GM12891 (cell line): Measurements from ENCODE around the gene SNRNP70.

Experiments used
- PAX5 ChIP-seq: IDR thresholded peaks from 2 replicates; pipeline ENCODE4 v1.6.1; 2011; ENCODE audit warnings: low read length, moderate library complexity, mild to moderate bottlenecking; ENCODE audit not compliant: insufficient read depth, severe bottlenecking
- POLR2A ChIP-seq: IDR thresholded peaks from 2 replicates; pipeline ENCODE4 v1.6.1; 2011; ENCODE audit warnings: low read depth, low read length, control low read depth
- POLR2AphosphoS5 ChIP-seq: IDR thresholded peaks from 2 replicates; pipeline ENCODE4 v1.6.1; 2011; ENCODE audit warnings: low read depth, low read length, control low read depth
- POU2F2 ChIP-seq: IDR thresholded peaks from 2 replicates; pipeline ENCODE4 v1.6.1; 2011; ENCODE audit warnings: low read depth, mild to moderate bottlenecking, control low read depth, low read length, moderate library complexity
- SPI1 ChIP-seq: IDR thresholded peaks from 2 replicates; pipeline ENCODE4 v1.6.1; 2011; ENCODE audit warnings: low read depth, low read length, control low read depth
- TAF1 ChIP-seq: IDR thresholded peaks from 2 replicates; pipeline ENCODE4 v1.6.1; 2011; ENCODE audit warnings: low read depth, low read length, control low read depth

GRCh38 chr19:49080392-49080791 is 4.9 kb upstream of the SNRNP70 start:
- TF ChIP-seq POLR2AphosphoS5 (no peak), POLR2A (no peak), TAF1 (no peak), SPI1 (no peak), POU2F2 (no peak), PAX5 (no peak)
